ENCODE measurements around the gene IL1RN. TPM values are rescaled to one million over a fixed set of nuclear protein-coding genes. Genes with fewer than 3 reads are reported as not detected.

IL1RN gene
- total and polyA plus RNA-seq, 2 of the 8 experiments (the other 6 are each of a cell fraction or from before 2014, with no cell fraction given), result not detected

DNA sequence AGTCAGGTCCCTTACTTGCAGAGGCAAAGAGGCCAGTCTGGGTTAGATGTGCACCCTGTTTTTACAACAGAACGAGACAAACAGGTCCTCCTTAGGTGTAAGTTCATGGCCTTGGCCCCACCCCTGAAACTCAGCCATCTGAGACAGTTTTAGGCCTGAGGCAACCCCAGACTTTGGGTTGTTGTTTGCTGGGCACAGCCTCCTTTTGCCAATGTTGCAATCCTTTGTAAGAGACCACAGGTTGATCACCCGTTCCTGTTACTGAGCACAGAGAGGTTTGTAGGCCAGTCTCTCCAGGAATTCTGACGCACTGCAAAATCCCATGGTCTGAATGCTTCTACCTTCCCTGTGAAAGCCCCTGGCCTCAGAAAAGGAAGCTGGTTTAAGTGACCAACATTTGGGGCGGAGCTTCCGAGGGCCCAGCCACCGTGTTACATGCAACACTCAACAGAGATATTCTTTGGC is 15.5 kb upstream of the IL1RN start:
- Histone ChIP-seq H3K9me3 (ENCODE audit: insufficient read depth in 2 of 2, low read depth in 1 of 2, low read length in 1 of 2) (no peaks in the 10 kb centered on the region), H2BK120ac (replicated peaks; ENCODE audit: low read depth, low read length) (no peak overlapping the region), H4K5ac (ENCODE audit: insufficient read length, low read depth, low read length) (no peak overlapping the region), H3K79me1 (ENCODE audit: low read depth, low read length) (no peaks in the 10 kb centered on the region), H3K36me3 (ENCODE audit: control insufficient read depth in 2 of 4, insufficient read depth in 4 of 4, low read length in 3 of 4) (no peaks in the 10 kb centered on the region), H3K18ac (ENCODE audit: extremely low read depth, low read length) (no peak overlapping the region), H3K27me3 (replicated peaks in 1 of 4; ENCODE audit: control insufficient read depth in 3 of 4, extremely low read depth in 1 of 4, insufficient read depth in 3 of 4, low read length in 3 of 4) (no peaks in the 10 kb centered on the region), H3K4me3 (ENCODE audit: extremely low read depth in 1 of 4, insufficient read depth in 2 of 4, low read depth in 3 of 4, low read length in 4 of 4) (no peak overlapping the region), H3K14ac (ENCODE audit: insufficient read length) (no peak overlapping the region), H2AFZ (ENCODE audit: low read length) (no peak overlapping the region), H3K4ac (replicated peaks; ENCODE audit: insufficient read length, low read depth, low read length) (no peak overlapping the region), H3K23ac (ENCODE audit: insufficient read length) (no peak overlapping the region), H2BK15ac (ENCODE audit: low read length) (no peak overlapping the region), H3K23me2 (ENCODE audit: low read depth, low read length) (no peaks in the 10 kb centered on the region), H3K79me2 (ENCODE audit: control insufficient read depth in 1 of 2, insufficient read depth in 2 of 2, low read length in 2 of 2) (no peaks in the 10 kb centered on the region), H3K56ac (replicated peaks; ENCODE audit: insufficient read length, low read depth, low read length) (no peak overlapping the region), H3K4me2 (ENCODE audit: insufficient read depth in 1 of 2, low read depth in 2 of 2, low read length in 2 of 2) (no peak overlapping the region), H2AK5ac (ENCODE audit: low read depth, low read length) (no peak overlapping the region), H3K4me1 (replicated peaks in 1 of 4; ENCODE audit: control insufficient read depth in 3 of 4, insufficient read depth in 4 of 4, low read length in 3 of 4) (peaks cover 0 to 4% (median 0%) of the 10 kb centered on the region in 4 experiments; a peak in 1 of 7 replicates), H3K27ac (ENCODE audit: low read depth, low read length) (no peak overlapping the region), H2BK5ac (ENCODE audit: low read depth, low read length) (no peak overlapping the region), H2BK20ac (ENCODE audit: low read length) (no peak overlapping the region), H2BK12ac (ENCODE audit: low read depth, low read length) (no peak overlapping the region), H4K8ac (ENCODE audit: extremely low read depth, insufficient read depth, low read length) (no peak overlapping the region), H4K91ac (replicated peaks; ENCODE audit: insufficient read length, low read length) (no peak overlapping the region), H4K20me1 (replicated peaks in 1 of 2; ENCODE audit: control insufficient read depth in 1 of 2, insufficient read depth in 2 of 2, low read length in 2 of 2) (no peaks in the 10 kb centered on the region), H3K9ac (replicated peaks in 1 of 4; ENCODE audit: extremely low read depth in 1 of 4, low read depth in 3 of 4, low read length in 3 of 4) (no peak overlapping the region)
- no peak for TF ChIP-seq KDM4A (IDR thresholded peaks at IDR 0.05; ENCODE audit: low read depth, low read length, severe bottlenecking)
- ChIA-PET CTCF (ENCODE audit: partially characterized antibody) (interaction anchor here (0.5 to 2.1 kb wide), 4 partner anchors 32 to 191 kb away, joined by 3 to 10 read pairs (median 4); no protein-coding TSS in a partner anchor), POLR2A (ENCODE audit: partially characterized antibody) (no interaction called here)
- WGBS, 2 experiments (ENCODE audit: extremely low coverage in 1 of 2, insufficient coverage in 1 of 2, insufficient read length in 1 of 2, insufficient replicate concordance in 2 of 2, low coverage in 1 of 2, low lambda C conversion rate in 2 of 2, missing lambda C conversion rate in 1 of 2), result 77% methylated on average over 6 of the region's 6 CpGs; no CpG with 5 or more reads in 1 of the 2 experiments
- FAIRE-seq (no peak), DNase-seq (ENCODE audit: low read depth in 1 of 2, low spot score in 2 of 2) (no peak)

Data from H1 (cell line).